GM18511 (cell line): ENCODE data around the gene IRF2BP2.

Source experiments
- ATAC-seq: cut with Tn5 transposase; IDR thresholded peaks from one replicate; pipeline ENCODE4 v1.9.1; 2021; ENCODE audit warnings: mild to moderate bottlenecking, moderate library complexity; ENCODE audit not compliant: unreplicated experiment

IRF2BP2 gene

DNA sequence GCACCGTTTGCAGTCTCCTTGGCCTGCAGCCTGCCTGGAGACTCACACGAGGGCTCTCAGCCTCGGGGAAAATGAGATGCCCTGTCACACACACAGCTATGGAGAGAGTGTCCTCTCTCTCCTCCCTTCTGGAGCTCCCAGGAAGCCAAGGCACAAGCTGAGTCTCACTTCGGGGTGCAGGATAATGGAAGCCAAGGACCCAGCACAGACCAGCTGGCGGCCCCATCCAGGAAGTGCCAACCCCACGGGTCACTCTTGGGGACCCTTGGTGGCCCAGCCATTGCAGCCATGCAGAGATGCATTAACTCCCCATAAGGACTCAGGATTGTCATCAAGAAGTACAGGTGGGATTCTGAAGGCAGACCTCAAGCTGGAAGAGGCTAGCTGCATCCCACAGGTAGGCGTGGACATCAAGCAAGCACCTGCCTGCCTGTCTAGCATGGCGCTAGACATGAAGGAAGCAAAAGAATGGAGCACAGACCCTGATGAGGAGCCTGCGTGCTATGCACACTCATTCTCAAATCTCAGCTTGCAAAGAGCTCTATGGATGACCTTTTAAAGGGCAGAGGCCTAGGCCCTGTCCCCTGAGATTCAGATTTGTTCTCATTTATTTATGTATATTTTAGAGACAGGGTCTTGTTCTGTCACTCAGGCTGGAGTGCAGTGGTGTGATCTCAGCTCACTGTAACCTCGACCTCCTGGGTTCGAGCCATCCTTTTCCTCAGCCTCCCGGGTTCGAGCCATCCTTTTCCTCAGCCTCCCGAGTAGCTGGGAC, 49.9 kb downstream of the IRF2BP2 start:
- no peak for ATAC-seq

GRCh38 chr1:234559152-234559901, 50.7 kb downstream of the IRF2BP2 start:
- no peak for ATAC-seq

DNA sequence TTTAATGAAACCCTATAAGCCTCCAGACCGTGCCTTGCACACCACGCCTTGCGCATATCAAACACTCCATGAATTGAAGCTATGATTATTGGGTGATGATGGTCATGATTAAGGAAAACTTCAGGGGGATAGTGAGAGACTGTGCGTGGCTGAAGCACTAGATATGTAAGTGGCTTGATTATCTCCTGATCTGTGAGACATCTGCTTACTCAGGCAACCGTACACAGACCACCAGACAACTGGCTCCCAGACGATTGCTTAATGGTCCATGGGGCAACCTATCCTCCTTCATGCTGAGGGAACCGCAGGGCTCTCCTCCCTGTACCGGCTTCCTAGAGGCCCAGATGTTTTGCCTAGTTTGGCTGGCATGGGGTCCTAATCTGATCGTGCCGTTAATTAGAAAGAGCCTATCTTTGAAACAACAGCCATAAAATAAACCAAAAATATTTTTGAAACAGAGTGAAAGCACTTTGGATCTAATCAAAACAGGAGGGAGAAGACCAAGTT, 51.6 kb downstream of the IRF2BP2 start:
- ATAC-seq: no peak

GRCh38 chr1:234556245-234556943, 53.6 kb downstream of the IRF2BP2 start:
- no peak for ATAC-seq

DNA sequence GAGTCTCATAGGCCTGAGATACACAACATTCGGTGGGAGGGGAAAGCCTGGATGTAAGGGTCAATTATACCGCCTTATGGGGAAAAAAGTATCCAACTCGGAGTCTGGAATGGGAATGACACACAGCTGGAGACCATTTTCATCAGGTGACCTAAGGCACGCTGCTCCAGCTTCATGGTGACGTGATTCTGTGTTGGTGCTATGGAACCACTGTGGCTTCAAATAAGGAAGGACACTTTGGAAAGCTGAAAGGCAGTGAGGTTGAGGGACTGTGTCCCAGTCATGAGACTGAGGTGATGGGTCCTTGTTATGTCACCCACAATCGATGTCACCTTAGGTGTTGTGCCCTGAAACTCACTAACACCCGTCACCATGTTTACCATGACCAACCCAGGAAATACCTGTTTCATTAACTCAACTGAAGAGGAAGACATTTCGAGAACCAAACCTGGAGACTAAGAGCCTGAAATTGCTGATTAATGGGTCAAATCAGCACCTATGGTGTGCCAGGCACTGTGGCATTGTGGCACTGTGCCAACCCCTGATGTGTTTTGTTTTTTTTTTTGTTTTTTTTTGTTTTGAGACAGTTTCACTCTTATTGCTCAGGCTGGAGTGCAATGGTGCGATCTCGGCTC, 54.5 kb downstream of the IRF2BP2 start:
- no peak for ATAC-seq

- no peak for ATAC-seq
These were observed 55.2 kb downstream of the IRF2BP2 start for GRCh38 chr1:234554698-234555311.
